HepG2 (cell line): Measurements from ENCODE around the gene LYRM4. TPM values are rescaled to one million over a fixed set of nuclear protein-coding genes. Genes with fewer than 3 reads are reported as not detected.
A peak's percentile ranks its signal among the peaks of the same experiment; 100 is the strongest.

Experiments used
- ADNP ChIP-seq: sonication (generic); formaldehyde crosslinking; IDR thresholded peaks from 2 replicates; pipeline ENCODE4 v1.4.0; 2020; ENCODE audit warnings: missing genetic modification reagents
- ARNT ChIP-seq: fragments of 450-650 bp; IDR thresholded peaks from 2 replicates; pipeline ENCODE4 v1.6.1; 2017
- DR1 ChIP-seq: sonication (generic); formaldehyde crosslinking; IDR thresholded peaks from 2 replicates; pipeline ENCODE4 v1.8.0; 2021; ENCODE audit warnings: mild to moderate bottlenecking, missing genetic modification reagents, inconsistent platforms
- ETV6 ChIP-seq: sonication (generic); formaldehyde crosslinking; conservative IDR thresholded peaks from 2 replicates; pipeline ENCODE4 v1.4.0; 2020; ENCODE audit warnings: missing genetic modification reagents
- FLYWCH1 ChIP-seq: sonication (generic); formaldehyde crosslinking; IDR thresholded peaks from 2 replicates; pipeline ENCODE4 v1.8.1; 2023; ENCODE audit warnings: mild to moderate bottlenecking, missing genetic modification reagents
- HBP1 ChIP-seq: IDR thresholded peaks from 2 replicates; pipeline ENCODE4 v1.6.1; 2016; ENCODE audit warnings: low read depth, control low read depth
- IKZF1 ChIP-seq: fragments of 450-650 bp; IDR thresholded peaks from 2 replicates; pipeline ENCODE4 v1.7.1; 2016
- ISL2 ChIP-seq: sonication (generic); formaldehyde crosslinking; IDR thresholded peaks from 2 replicates; pipeline ENCODE4 v1.5.0; 2020; ENCODE audit warnings: missing genetic modification reagents
- MAFK ChIP-seq, 2 experiments: IDR thresholded peaks in 1 of 2; conservative IDR thresholded peaks in 1 of 2; 2 replicates each; pipeline ENCODE4 v1.6.1; 2011; ENCODE audit warnings: improper control_type of control experiment in 2 of 2, low read length in 2 of 2
- NCOR1 ChIP-seq: fragments of 200-600 bp; sonication (generic); IDR thresholded peaks from 2 replicates; pipeline ENCODE4 v1.7.0; 2017; ENCODE audit warnings: antibody characterized with exemption, low read length, borderline replicate concordance
- NFE2L2 ChIP-seq: fragments of 150-350 bp; IDR thresholded peaks from 2 replicates; pipeline ENCODE4 v1.6.1; 2014; ENCODE audit warnings: low read length
- NKX3-1 ChIP-seq: sonication (generic); formaldehyde crosslinking; IDR thresholded peaks from 2 replicates; pipeline ENCODE4 v1.5.0; 2020; ENCODE audit warnings: missing genetic modification reagents
- PHF8 ChIP-seq: sonication (generic); formaldehyde crosslinking; IDR thresholded peaks from 2 replicates; pipeline ENCODE4 v1.5.0; 2020; ENCODE audit warnings: missing genetic modification reagents
- POLR2A ChIP-seq, 2 experiments: IDR thresholded peaks; 2 replicates each; pipeline ENCODE4 v1.6.1; 2011; ENCODE audit warnings: low read depth in 2 of 2, low read length in 2 of 2, mild to moderate bottlenecking in 1 of 2, moderate library complexity in 1 of 2; ENCODE audit not compliant: insufficient read depth in 1 of 2
- RFX1 ChIP-seq: fragments of 450-650 bp; IDR thresholded peaks from 2 replicates; pipeline ENCODE4 v1.6.1; 2017
- SALL2 ChIP-seq: sonication (generic); formaldehyde crosslinking; IDR thresholded peaks from 2 replicates; pipeline ENCODE4 v1.8.1; 2023; ENCODE audit warnings: mild to moderate bottlenecking, missing genetic modification reagents, inconsistent platforms
- TAF1 ChIP-seq: sonication (generic); formaldehyde crosslinking; IDR thresholded peaks from 2 replicates; pipeline ENCODE4 v1.4.0; 2020; ENCODE audit warnings: missing genetic modification reagents
- ZFP62 ChIP-seq: sonication (generic); formaldehyde crosslinking; IDR thresholded peaks from 2 replicates; pipeline ENCODE4 v1.4.0; 2020; ENCODE audit warnings: missing genetic modification reagents
- ZIK1 ChIP-seq: sonication (generic); formaldehyde crosslinking; IDR thresholded peaks from 2 replicates; pipeline ENCODE4 v1.5.0; 2020; ENCODE audit warnings: mild to moderate bottlenecking, low read depth, missing genetic modification reagents, borderline replicate concordance
- ZNF12 ChIP-seq: sonication (generic); formaldehyde crosslinking; IDR thresholded peaks from 2 replicates; pipeline ENCODE4 v1.5.0; 2020; ENCODE audit warnings: missing genetic modification reagents
- ZNF749 ChIP-seq: sonication (generic); formaldehyde crosslinking; IDR thresholded peaks from 2 replicates; pipeline ENCODE4 v1.8.0; 2022; ENCODE audit warnings: mild to moderate bottlenecking, missing genetic modification reagents, moderate library complexity, borderline replicate concordance
- polyA plus RNA-seq, 8 experiments: library from polyadenylated mRNA; depleted of rRNA in 3 of 8; stranded (reverse) in 7 of 8; unstranded in 1 of 8; fragments of >200 nt; fragmentation: Illumina TruSeq in 4 of 8; extraction: Trizol in 4 of 8; gene quantifications; 2 replicates each; pipeline versions ENCODE4 v1.2.1 to v1.2.3, GENCODE V29; 2011 to 2016; ENCODE audit warnings: low read depth in 4 of 8, missing spikeins in 1 of 8, mixed read lengths in 1 of 8; ENCODE audit not compliant: insufficient read depth in 1 of 8
- total RNA-seq, 5 experiments: library from RNA; depleted of rRNA; stranded (reverse); fragments of >200 nt; fragmentation: Illumina TruSeq; extraction: Trizol; gene quantifications; 2 replicates each; pipeline ENCODE4 v1.2.3, GENCODE V29; 2016; ENCODE audit warnings: low read depth in 1 of 5
- TF ChIP-seq, protein P1 (sequence below): sonication (generic); formaldehyde crosslinking; IDR thresholded peaks from 2 replicates; pipeline ENCODE4 v1.5.1; 2020; ENCODE audit warnings: mild to moderate bottlenecking, missing genetic modification reagents, moderate library complexity
- TF ChIP-seq, protein P2 (sequence below): sonication (generic); formaldehyde crosslinking; IDR thresholded peaks from 2 replicates; pipeline ENCODE4 v1.4.0; 2020; ENCODE audit warnings: missing genetic modification reagents, mild to moderate bottlenecking, borderline replicate concordance
- TF ChIP-seq, protein P3 (sequence below): sonication (generic); formaldehyde crosslinking; IDR thresholded peaks from 2 replicates; pipeline ENCODE4 v1.9.0; 2021; ENCODE audit warnings: missing genetic modification reagents, mild to moderate bottlenecking, borderline replicate concordance

LYRM4 gene
- total and polyA plus RNA-seq, 2 of the 13 experiments (the other 11 are each of a cell fraction or from before 2014, with no cell fraction given): 64.6 to 67.5 TPM

GRCh38 chr6:5260661-5261544, at the start of gene LYRM4, which contains the start of gene FARS2 (continued):
- TF ChIP-seq ZNF749 (no peak), PHF8 (CRISPR knock-in tag) (peak; percentile 97), ZIK1 (CRISPR knock-in tag) (no peak), SALL2 (CRISPR knock-in tag) (peak; percentile 38; the same call in 1 of the 2 replicates), ADNP (CRISPR knock-in tag) (no peak), NKX3-1 (CRISPR knock-in tag) (peak; percentile 44; the same call in 1 of the 2 replicates), POLR2A (IDR thresholded peaks at IDR 0.05; ENCODE audit: insufficient read depth in 1 of 2, low read depth in 2 of 2, low read length in 2 of 2) (peak; percentile 63 to 76), HBP1 (CRISPR knock-in tag) (no peak), FLYWCH1 (CRISPR knock-in tag) (no peak), NFE2L2 (no peak), ZFP62 (CRISPR knock-in tag) (0 out of 2 replicates have a peak, but pooled peaks have one; percentile 56), ETV6 (CRISPR knock-in tag) (peak; percentile 31; the same call in 1 of the 2 replicates), RFX1 (peak; percentile 97), NCOR1 (no peak; the same call in 1 of the 2 replicates), ZNF12 (CRISPR knock-in tag) (no peak), TAF1 (CRISPR knock-in tag) (peak; percentile 62; the same call in 1 of the 2 replicates), ARNT (no peak), DR1 (CRISPR knock-in tag) (peak; percentile 39; the same call in 1 of the 2 replicates), ISL2 (peak; percentile 59; the same call in 1 of the 2 replicates), MAFK (conservative IDR thresholded peaks at IDR 0.05 in 1 of 2, IDR thresholded peaks at IDR 0.05 in 1 of 2; ENCODE audit: low read length in 2 of 2) (no peak), IKZF1 (no peak)
- TF ChIP-seq, protein P1, sequence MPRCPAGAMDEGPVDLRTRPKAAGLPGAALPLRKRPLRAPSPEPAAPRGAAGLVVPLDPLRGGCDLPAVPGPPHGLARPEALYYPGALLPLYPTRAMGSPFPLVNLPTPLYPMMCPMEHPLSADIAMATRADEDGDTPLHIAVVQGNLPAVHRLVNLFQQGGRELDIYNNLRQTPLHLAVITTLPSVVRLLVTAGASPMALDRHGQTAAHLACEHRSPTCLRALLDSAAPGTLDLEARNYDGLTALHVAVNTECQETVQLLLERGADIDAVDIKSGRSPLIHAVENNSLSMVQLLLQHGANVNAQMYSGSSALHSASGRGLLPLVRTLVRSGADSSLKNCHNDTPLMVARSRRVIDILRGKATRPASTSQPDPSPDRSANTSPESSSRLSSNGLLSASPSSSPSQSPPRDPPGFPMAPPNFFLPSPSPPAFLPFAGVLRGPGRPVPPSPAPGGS: peak; percentile 83
- TF ChIP-seq, protein P2, sequence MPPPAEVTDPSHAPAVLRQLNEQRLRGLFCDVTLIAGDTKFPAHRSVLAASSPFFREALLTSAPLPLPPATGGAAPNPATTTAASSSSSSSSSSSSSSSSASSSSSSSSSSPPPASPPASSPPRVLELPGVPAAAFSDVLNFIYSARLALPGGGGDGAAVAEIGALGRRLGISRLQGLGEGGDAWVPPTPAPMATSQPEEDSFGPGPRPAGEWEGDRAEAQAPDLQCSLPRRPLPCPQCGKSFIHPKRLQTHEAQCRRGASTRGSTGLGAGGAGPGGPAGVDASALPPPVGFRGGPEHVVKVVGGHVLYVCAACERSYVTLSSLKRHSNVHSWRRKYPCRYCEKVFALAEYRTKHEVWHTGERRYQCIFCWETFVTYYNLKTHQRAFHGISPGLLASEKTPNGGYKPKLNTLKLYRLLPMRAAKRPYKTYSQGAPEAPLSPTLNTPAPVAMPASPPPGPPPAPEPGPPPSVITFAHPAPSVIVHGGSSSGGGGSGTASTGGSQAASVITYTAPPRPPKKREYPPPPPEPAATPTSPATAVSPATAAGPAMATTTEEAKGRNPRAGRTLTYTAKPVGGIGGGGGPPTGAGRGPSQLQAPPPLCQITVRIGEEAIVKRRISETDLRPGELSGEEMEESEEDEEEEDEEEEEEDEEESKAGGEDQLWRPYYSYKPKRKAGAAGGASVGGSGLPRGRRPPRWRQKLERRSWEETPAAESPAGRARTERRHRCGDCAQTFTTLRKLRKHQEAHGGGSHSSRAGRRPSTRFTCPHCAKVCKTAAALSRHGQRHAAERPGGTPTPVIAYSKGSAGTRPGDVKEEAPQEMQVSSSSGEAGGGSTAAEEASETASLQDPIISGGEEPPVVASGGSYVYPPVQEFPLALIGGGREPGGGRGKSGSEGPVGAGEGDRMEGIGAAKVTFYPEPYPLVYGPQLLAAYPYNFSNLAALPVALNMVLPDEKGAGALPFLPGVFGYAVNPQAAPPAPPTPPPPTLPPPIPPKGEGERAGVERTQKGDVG (CRISPR knock-in tag): no peak
- TF ChIP-seq, protein P3, sequence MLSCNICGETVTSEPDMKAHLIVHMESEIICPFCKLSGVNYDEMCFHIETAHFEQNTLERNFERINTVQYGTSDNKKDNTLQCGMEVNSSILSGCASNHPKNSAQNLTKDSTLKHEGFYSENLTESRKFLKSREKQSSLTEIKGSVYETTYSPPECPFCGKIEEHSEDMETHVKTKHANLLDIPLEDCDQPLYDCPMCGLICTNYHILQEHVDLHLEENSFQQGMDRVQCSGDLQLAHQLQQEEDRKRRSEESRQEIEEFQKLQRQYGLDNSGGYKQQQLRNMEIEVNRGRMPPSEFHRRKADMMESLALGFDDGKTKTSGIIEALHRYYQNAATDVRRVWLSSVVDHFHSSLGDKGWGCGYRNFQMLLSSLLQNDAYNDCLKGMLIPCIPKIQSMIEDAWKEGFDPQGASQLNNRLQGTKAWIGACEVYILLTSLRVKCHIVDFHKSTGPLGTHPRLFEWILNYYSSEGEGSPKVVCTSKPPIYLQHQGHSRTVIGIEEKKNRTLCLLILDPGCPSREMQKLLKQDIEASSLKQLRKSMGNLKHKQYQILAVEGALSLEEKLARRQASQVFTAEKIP: no peak
